Neural cell (in vitro differentiated cells): ENCODE data around the gene AMDHD2.
"Not testable (repeated sequence)": the region's sequence is repeated elsewhere in the genome, so short reads cannot be mapped to it uniquely, and the experiment has no call there.

Experiments used
- MXI1 ChIP-seq: fragments of 450-650 bp; conservative IDR thresholded peaks from 2 replicates; pipeline ENCODE4 v1.6.1; 2014; ENCODE audit warnings: antibody characterized with exemption, mild to moderate bottlenecking; ENCODE audit not compliant: poor library complexity, severe bottlenecking
- REST ChIP-seq: IDR thresholded peaks from 2 replicates; pipeline ENCODE4 v1.6.1; 2012; ENCODE audit warnings: borderline replicate concordance

GRCh38 chr16:2550283-2550878 is 30.2 kb downstream of the AMDHD2 start:
- TF ChIP-seq MXI1, REST: not testable (repeated sequence)
